ENCODE measurements around the gene TIMELESS.

Gene TIMELESS

GRCh38 chr12:56487448-56488040, 38.3 kb upstream of the TIMELESS start:
- ATAC-seq (ENCODE audit: insufficient read depth, low read depth) (peak; percentile 51), DNase-seq (no peak)
- no peak overlapping the region for H3K4me3 ChIP-seq (ENCODE audit: low read depth in 1 of 2, low read length in 2 of 2)
- H3K9me3 ChIP-seq (ENCODE audit: insufficient read depth, low read length, severe bottlenecking) = no peaks in the 10 kb centered on the region
- TF ChIP-seq EZH2 (IDR thresholded peaks at IDR 0.05; ENCODE audit: borderline replicate concordance, low read depth, low read length, severe bottlenecking) (no peak), CTCF (IDR thresholded peaks at IDR 0.05; ENCODE audit: borderline replicate concordance, extremely low read depth, low read length, poor library complexity, severe bottlenecking) (no peak)
- no peaks in the 10 kb centered on the region for H3K4me1 ChIP-seq (ENCODE audit: insufficient read depth, low read length)
- H3K27ac ChIP-seq (ENCODE audit: low read length) = no peak overlapping the region
- H3K27me3 ChIP-seq (ENCODE audit: insufficient read depth, low read length, poor library complexity) = peaks cover 7% of the 10 kb centered on the region
- no peak overlapping the region for H2AFZ ChIP-seq (ENCODE audit: low read depth, low read length)
- H3K4me2 ChIP-seq (ENCODE audit: insufficient read depth, low read length) = no peak overlapping the region
- no peaks in the 10 kb centered on the region for H3K79me2 ChIP-seq (ENCODE audit: insufficient read depth, low read length)
- H3K9ac ChIP-seq (ENCODE audit: low read depth, low read length) = no peak overlapping the region
- no peaks in the 10 kb centered on the region for H4K20me1 ChIP-seq (ENCODE audit: insufficient read depth, low read length)
- no peaks in the 10 kb centered on the region for H3K36me3 ChIP-seq (ENCODE audit: insufficient read depth, low read length)

- no peaks in the 10 kb centered on the region for H3K36me3 ChIP-seq (ENCODE audit: insufficient read depth, low read length)
- no peaks in the 10 kb centered on the region for H4K20me1 ChIP-seq (ENCODE audit: insufficient read depth, low read length)
- H3K27ac ChIP-seq (ENCODE audit: low read length) = no peak overlapping the region
- DNase-seq (no peak), ATAC-seq (ENCODE audit: insufficient read depth, low read depth) (no peak)
- H3K9me3 ChIP-seq (ENCODE audit: insufficient read depth, low read length, severe bottlenecking) = no peaks in the 10 kb centered on the region
- H3K9ac ChIP-seq (ENCODE audit: low read depth, low read length) = no peak overlapping the region
- H2AFZ ChIP-seq (ENCODE audit: low read depth, low read length) = no peak overlapping the region
- H3K4me1 ChIP-seq (ENCODE audit: insufficient read depth, low read length) = no peaks in the 10 kb centered on the region
- no peak overlapping the region for H3K4me2 ChIP-seq (ENCODE audit: insufficient read depth, low read length)
- H3K79me2 ChIP-seq (ENCODE audit: insufficient read depth, low read length) = no peaks in the 10 kb centered on the region
- H3K4me3 ChIP-seq (ENCODE audit: low read depth in 1 of 2, low read length in 2 of 2) = no peak overlapping the region
- H3K27me3 ChIP-seq (ENCODE audit: insufficient read depth, low read length, poor library complexity) = peaks cover 7% of the 10 kb centered on the region
- TF ChIP-seq CTCF (IDR thresholded peaks at IDR 0.05; ENCODE audit: borderline replicate concordance, extremely low read depth, low read length, poor library complexity, severe bottlenecking) (no peak), EZH2 (IDR thresholded peaks at IDR 0.05; ENCODE audit: borderline replicate concordance, low read depth, low read length, severe bottlenecking) (no peak)
These were observed 37.5 kb upstream of the TIMELESS start for GRCh38 chr12:56486694-56487093.

- Histone ChIP-seq H3K27ac (ENCODE audit: low read length) (no peak overlapping the region), H2AFZ (ENCODE audit: low read depth, low read length) (no peak overlapping the region), H3K4me3 (ENCODE audit: low read depth in 1 of 2, low read length in 2 of 2) (no peak overlapping the region), H3K4me1 (ENCODE audit: insufficient read depth, low read length) (no peaks in the 10 kb centered on the region), H4K20me1 (ENCODE audit: insufficient read depth, low read length) (no peaks in the 10 kb centered on the region), H3K36me3 (ENCODE audit: insufficient read depth, low read length) (no peaks in the 10 kb centered on the region), H3K79me2 (ENCODE audit: insufficient read depth, low read length) (no peaks in the 10 kb centered on the region), H3K9ac (ENCODE audit: low read depth, low read length) (no peak overlapping the region), H3K9me3 (ENCODE audit: insufficient read depth, low read length, severe bottlenecking) (no peaks in the 10 kb centered on the region), H3K27me3 (ENCODE audit: insufficient read depth, low read length, poor library complexity) (peaks cover 7% of the 10 kb centered on the region), H3K4me2 (ENCODE audit: insufficient read depth, low read length) (no peak overlapping the region)
- ATAC-seq (ENCODE audit: insufficient read depth, low read depth) (no peak), DNase-seq (no peak)
- TF ChIP-seq EZH2 (IDR thresholded peaks at IDR 0.05; ENCODE audit: borderline replicate concordance, low read depth, low read length, severe bottlenecking) = no peak
- no peak for TF ChIP-seq CTCF (IDR thresholded peaks at IDR 0.05; ENCODE audit: borderline replicate concordance, extremely low read depth, low read length, poor library complexity, severe bottlenecking)
These were observed 35.3 kb upstream of the TIMELESS start for GRCh38 chr12:56484566-56484965.
